IPS-15b (cell line): ENCODE results near the gene MIA.
"Not testable (repeated sequence)": the region's sequence is repeated elsewhere in the genome, so short reads cannot be mapped to it uniquely, and the experiment has no call there.

Experiments used
- H3K27me3 ChIP-seq: one replicate; pipeline ENCODE4 v1.6.1; 2013; ENCODE audit warnings: low read length; ENCODE audit not compliant: control insufficient read depth, insufficient read depth
- H3K36me3 ChIP-seq: one replicate; pipeline ENCODE4 v1.6.1; 2013; ENCODE audit warnings: low read length; ENCODE audit not compliant: control insufficient read depth, insufficient read depth
- H3K4me1 ChIP-seq: one replicate; pipeline ENCODE4 v1.6.1; 2013; ENCODE audit warnings: mild to moderate bottlenecking, low read length; ENCODE audit not compliant: control insufficient read depth, insufficient read depth
- H3K4me3 ChIP-seq: one replicate; pipeline ENCODE4 v1.5.1; 2013; ENCODE audit warnings: low read depth, low read length
- H3K9ac ChIP-seq: one replicate; pipeline ENCODE4 v1.6.1; 2013; ENCODE audit warnings: low read depth, mild to moderate bottlenecking, low read length
- H3K9me3 ChIP-seq: one replicate; pipeline ENCODE4 v1.6.1; 2013; ENCODE audit warnings: mild to moderate bottlenecking, low read length; ENCODE audit not compliant: control insufficient read depth, insufficient read depth

The MIA gene

GRCh38 chr19:40754611-40755247 lies 20.6 kb upstream of the MIA start:
- no peaks in the 10 kb centered on the region for H3K9me3 ChIP-seq
- H3K36me3 ChIP-seq: peaks cover 43% of the 10 kb centered on the region
- H3K27me3 ChIP-seq: no peaks in the 10 kb centered on the region
- H3K9ac ChIP-seq: no peak overlapping the region
- H3K4me1 ChIP-seq: peaks cover 8% of the 10 kb centered on the region
- H3K4me3 ChIP-seq: no peak overlapping the region

GRCh38 chr19:40755248-40755624 lies 20.1 kb upstream of the MIA start:
- no peak overlapping the region for H3K9ac ChIP-seq
- H3K4me3 ChIP-seq: no peak overlapping the region
- H3K36me3 ChIP-seq: peaks cover 48% of the 10 kb centered on the region
- H3K9me3 ChIP-seq: no peaks in the 10 kb centered on the region
- H3K4me1 ChIP-seq: peaks cover 5% of the 10 kb centered on the region
- no peaks in the 10 kb centered on the region for H3K27me3 ChIP-seq

DNA sequence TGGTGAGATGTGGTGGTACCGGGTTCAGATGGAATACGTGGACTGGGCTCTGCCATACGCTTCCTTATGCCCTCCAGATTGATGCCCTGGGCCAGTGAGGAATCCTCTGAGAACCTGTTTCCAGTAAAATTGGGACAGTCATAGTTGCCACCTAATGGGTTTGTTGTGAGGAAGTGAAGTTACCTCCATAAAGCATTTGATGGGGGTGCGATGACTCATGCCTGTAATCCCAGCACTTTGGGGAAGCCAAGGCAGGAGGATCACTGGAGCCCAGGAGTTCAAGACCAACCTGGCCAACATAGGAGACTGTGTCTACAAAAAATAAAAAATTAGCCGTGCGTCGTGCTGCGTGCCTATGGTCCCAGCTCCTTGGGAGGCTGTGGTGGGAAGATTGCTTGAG lies 19.5 kb upstream of the MIA start:
- Histone ChIP-seq H3K36me3 (peaks cover 54% of the 10 kb centered on the region), H3K9ac (no peak overlapping the region), H3K9me3 (no peaks in the 10 kb centered on the region), H3K4me3 (no peak overlapping the region), H3K4me1 (peaks cover 5% of the 10 kb centered on the region), H3K27me3 (no peaks in the 10 kb centered on the region)

- peaks cover 5% of the 10 kb centered on the region for H3K4me1 ChIP-seq
- H3K27me3 ChIP-seq: no peaks in the 10 kb centered on the region
- H3K4me3 ChIP-seq: no peak overlapping the region
- peaks cover 61% of the 10 kb centered on the region for H3K36me3 ChIP-seq
- no peaks in the 10 kb centered on the region for H3K9me3 ChIP-seq
- H3K9ac ChIP-seq: peak overlapping the region; percentile 26
Observed at GRCh38 chr19:40756502-40757110, 18.7 kb upstream of the MIA start.

DNA sequence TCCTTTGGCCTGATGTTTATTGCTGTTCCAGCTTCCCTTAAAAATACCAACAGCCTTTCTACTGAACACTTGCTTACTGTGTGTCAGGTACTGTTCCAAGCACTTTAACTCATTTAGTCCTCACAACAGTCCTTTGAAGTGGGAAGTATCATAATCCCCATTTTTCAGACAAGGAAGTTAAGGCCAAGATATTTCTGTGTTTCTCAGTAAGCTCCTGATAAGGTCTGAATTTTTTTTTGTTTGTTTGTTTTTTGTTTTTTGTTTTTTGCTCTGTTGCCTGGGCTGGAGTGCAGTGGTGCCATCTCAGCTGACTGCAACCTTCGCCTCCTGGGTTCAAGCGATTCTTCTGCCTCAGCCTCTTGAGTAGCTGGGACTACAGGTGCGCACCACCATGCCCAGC lies 16.8 kb upstream of the MIA start:
- H3K9ac ChIP-seq: no peak overlapping the region
- H3K4me3 ChIP-seq: no peak overlapping the region
- peaks cover 75% of the 10 kb centered on the region for H3K36me3 ChIP-seq
- H3K4me1 ChIP-seq: peaks cover 5% of the 10 kb centered on the region
- no peaks in the 10 kb centered on the region for H3K27me3 ChIP-seq
- H3K9me3 ChIP-seq: no peaks in the 10 kb centered on the region

- peaks cover 4% of the 10 kb centered on the region for H3K4me1 ChIP-seq
- no peaks in the 10 kb centered on the region for H3K27me3 ChIP-seq
- H3K9ac ChIP-seq: no peak overlapping the region
- H3K4me3 ChIP-seq: no peak overlapping the region
- H3K9me3 ChIP-seq: no peaks in the 10 kb centered on the region
- peaks cover 78% of the 10 kb centered on the region for H3K36me3 ChIP-seq
Observed at GRCh38 chr19:40759352-40759751, 16.0 kb upstream of the MIA start.

DNA sequence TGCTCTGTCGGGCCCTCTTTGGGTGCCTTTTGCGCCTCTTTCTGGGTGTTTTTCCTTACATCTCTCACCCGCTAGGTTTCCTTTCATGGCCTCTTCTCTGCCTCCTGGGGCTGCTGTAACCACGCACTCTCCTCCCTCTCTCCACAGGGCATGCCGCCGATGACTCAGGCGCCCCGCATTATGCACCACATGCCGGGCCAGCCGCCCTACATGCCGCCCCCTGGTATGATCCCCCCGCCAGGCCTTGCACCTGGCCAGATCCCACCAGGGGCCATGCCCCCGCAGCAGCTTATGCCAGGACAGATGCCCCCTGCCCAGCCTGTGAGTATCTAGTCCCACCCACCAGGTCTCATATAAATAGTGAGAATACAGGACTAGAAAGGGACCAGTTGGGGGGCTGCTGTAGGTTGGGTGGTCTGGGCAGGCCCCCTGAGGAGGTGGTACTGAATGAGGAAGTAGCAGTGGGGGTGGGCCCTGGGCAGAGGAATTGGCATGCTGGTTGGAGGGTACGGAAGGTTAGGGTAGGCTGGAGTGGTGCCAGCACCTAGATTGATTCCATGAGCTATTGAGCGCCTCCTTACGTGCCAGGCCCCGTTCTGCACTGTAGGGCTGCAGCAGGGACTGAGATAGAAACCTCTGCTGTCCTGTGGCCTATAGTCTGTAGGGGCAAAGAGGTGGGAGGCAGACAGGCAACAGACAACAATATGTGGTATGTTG lies 12.4 kb upstream of the MIA start:
- Histone ChIP-seq H3K9ac (no peak overlapping the region), H3K4me3 (no peak overlapping the region), H3K9me3 (no peaks in the 10 kb centered on the region), H3K36me3 (peaks cover 77% of the 10 kb centered on the region), H3K27me3 (no peaks in the 10 kb centered on the region), H3K4me1 (no peaks in the 10 kb centered on the region)

DNA sequence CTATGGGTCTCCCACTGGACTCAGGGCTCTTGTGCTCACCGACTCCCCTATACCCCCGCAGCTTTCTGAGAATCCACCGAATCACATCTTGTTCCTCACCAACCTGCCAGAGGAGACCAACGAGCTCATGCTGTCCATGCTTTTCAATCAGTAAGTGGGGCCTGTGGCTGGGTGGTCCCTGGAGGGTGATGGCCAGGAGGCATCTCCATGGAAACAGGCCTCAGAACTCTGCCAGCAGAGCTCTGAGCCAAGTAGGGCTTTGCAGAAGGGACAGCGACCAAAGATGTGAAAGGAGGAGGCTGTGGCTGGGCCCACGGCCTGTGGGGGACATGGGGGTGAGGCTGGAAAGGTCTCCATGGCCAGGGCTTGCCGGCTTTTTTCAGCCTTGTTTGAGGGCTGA lies 11.8 kb upstream of the MIA start:
- no peaks in the 10 kb centered on the region for H3K9me3 ChIP-seq
- H3K27me3 ChIP-seq: no peaks in the 10 kb centered on the region
- no peaks in the 10 kb centered on the region for H3K4me1 ChIP-seq
- H3K36me3 ChIP-seq: peaks cover 71% of the 10 kb centered on the region
- no peak overlapping the region for H3K9ac ChIP-seq
- no peak overlapping the region for H3K4me3 ChIP-seq

DNA sequence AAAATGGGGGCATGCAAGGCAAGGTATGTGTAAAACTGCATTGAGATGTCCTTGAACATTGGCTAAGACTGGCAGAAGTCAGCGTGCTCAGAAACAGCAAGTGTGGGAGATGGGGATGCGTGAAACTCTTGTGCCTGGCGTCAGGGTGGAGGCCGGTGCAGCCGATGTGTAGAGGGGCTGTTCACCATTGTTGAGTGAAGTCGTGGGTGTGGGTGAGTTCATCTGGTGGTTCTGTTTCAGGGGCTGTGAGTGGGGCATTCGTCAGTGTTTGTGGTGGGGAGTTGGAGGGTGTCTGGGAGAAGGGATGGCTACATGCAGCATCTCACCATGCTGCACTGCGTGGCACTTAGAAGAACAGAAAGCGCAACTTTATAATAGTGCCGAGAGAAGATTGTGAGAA lies 11.4 kb upstream of the MIA start:
- no peak overlapping the region for H3K4me3 ChIP-seq
- H3K27me3 ChIP-seq: no peaks in the 10 kb centered on the region
- H3K9ac ChIP-seq: no peak overlapping the region
- no peaks in the 10 kb centered on the region for H3K9me3 ChIP-seq
- H3K4me1 ChIP-seq: no peaks in the 10 kb centered on the region
- H3K36me3 ChIP-seq: peaks cover 69% of the 10 kb centered on the region

GRCh38 chr19:40766385-40766784 lies 8.9 kb upstream of the MIA start:
- H3K4me3 ChIP-seq, H3K9me3 ChIP-seq, H3K9ac ChIP-seq, H3K4me1 ChIP-seq, H3K27me3 ChIP-seq: not testable (repeated sequence)
- H3K36me3 ChIP-seq: peaks cover 46% of the 10 kb centered on the region

GRCh38 chr19:40768869-40769268 lies 6.5 kb upstream of the MIA start:
- Histone ChIP-seq H3K4me1 (no peaks in the 10 kb centered on the region), H3K9me3 (no peaks in the 10 kb centered on the region), H3K9ac (no peak overlapping the region), H3K4me3 (no peak overlapping the region), H3K36me3 (peaks cover 21% of the 10 kb centered on the region), H3K27me3 (no peaks in the 10 kb centered on the region)
